IMR-90 (cell line): ENCODE results near the gene CYP11A1.

ENCODE experiments used
- BHLHE40 ChIP-seq: fragments of 150-350 bp; IDR thresholded peaks from 2 replicates; pipeline ENCODE4 v1.6.1; 2016; ENCODE audit warnings: mild to moderate bottlenecking, low read depth, low read length
- CHD1 ChIP-seq: IDR thresholded peaks from 2 replicates; pipeline ENCODE4 v1.6.1; 2012; ENCODE audit warnings: low read depth, low read length, improper control_type of control experiment
- CTCF ChIP-seq: conservative IDR thresholded peaks from 2 replicates; pipeline ENCODE4 v1.5.1; 2012; ENCODE audit warnings: mild to moderate bottlenecking, low read depth, low read length, improper control_type of control experiment
- MAFK ChIP-seq: IDR thresholded peaks from 2 replicates; pipeline ENCODE4 v1.6.1; 2012; ENCODE audit warnings: low read depth, low read length, improper control_type of control experiment
- POLR2A ChIP-seq: IDR thresholded peaks from 2 replicates; pipeline ENCODE4 v1.6.1; 2012; ENCODE audit warnings: mild to moderate bottlenecking, low read depth, low read length
- RAD21 ChIP-seq: IDR thresholded peaks from 2 replicates; pipeline ENCODE4 v1.6.1; 2012; ENCODE audit warnings: low read length, improper control_type of control experiment
- RFX5 ChIP-seq: IDR thresholded peaks from 2 replicates; pipeline ENCODE4 v1.8.0; 2012; ENCODE audit warnings: low read depth, mild to moderate bottlenecking, low read length, moderate library complexity

GRCh38 chr15:74383695-74384565 is 16.5 kb upstream of the CYP11A1 start:
- TF ChIP-seq POLR2A (no peak; the same call in 1 of the 2 replicates), RAD21 (no peak), CHD1 (no peak), CTCF (no peak), RFX5 (no peak), MAFK (no peak), BHLHE40 (no peak)
